ENCODE measurements around the gene DAGLA.

DNA sequence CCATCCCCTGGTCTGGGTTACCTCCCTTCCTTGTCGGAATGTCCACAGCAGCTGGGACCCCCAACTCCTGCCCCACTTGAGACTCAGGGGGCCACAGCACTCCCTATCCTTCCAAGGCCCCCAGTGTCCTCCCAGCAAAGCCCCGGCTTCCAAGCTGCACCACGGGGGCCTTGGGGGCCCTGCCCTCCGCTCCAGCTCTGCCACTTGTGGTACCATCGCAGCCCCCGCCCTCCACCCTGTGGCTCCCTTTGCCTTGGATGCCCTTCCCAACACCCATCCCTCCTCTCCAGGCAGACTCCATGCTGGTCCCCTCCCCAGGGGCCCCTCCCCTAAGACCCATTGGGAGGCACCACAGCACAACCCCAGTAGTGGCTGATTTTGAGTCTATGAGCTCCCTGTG, 94.9 kb downstream of the DAGLA start:
- TF ChIP-seq, protein P1, sequence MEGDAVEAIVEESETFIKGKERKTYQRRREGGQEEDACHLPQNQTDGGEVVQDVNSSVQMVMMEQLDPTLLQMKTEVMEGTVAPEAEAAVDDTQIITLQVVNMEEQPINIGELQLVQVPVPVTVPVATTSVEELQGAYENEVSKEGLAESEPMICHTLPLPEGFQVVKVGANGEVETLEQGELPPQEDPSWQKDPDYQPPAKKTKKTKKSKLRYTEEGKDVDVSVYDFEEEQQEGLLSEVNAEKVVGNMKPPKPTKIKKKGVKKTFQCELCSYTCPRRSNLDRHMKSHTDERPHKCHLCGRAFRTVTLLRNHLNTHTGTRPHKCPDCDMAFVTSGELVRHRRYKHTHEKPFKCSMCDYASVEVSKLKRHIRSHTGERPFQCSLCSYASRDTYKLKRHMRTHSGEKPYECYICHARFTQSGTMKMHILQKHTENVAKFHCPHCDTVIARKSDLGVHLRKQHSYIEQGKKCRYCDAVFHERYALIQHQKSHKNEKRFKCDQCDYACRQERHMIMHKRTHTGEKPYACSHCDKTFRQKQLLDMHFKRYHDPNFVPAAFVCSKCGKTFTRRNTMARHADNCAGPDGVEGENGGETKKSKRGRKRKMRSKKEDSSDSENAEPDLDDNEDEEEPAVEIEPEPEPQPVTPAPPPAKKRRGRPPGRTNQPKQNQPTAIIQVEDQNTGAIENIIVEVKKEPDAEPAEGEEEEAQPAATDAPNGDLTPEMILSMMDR (IDR thresholded peaks at IDR 0.05; ENCODE audit: poor library complexity), result no peak
- TF ChIP-seq EZH2 (IDR thresholded peaks at IDR 0.05; ENCODE audit: borderline replicate concordance), result no peak

Data from hepatocyte (in vitro differentiated cells).